Stimulated activated naive CD8-positive, alpha-beta T cell treated with anti-CD3 and anti-CD28 coated beads, Interleukin-15, Interleukin-2, amounts not matched to agents 100 U/mL and 50 U/mL, for 24 hours (primary cell): ENCODE data around the gene CDK5.
"Not testable (repeated sequence)": the region's sequence is repeated elsewhere in the genome, so short reads cannot be mapped to it uniquely, and the experiment has no call there.

Source experiments
- ATAC-seq: fragments of 150-1000 bp; cut with Tn5 transposase; one replicate; pipeline ENCODE4 v1.10.0; 2021
- DNase-seq: peaks from one replicate; pipeline ENCODE4 v3.0.0; 2021

CDK5 gene

DNA sequence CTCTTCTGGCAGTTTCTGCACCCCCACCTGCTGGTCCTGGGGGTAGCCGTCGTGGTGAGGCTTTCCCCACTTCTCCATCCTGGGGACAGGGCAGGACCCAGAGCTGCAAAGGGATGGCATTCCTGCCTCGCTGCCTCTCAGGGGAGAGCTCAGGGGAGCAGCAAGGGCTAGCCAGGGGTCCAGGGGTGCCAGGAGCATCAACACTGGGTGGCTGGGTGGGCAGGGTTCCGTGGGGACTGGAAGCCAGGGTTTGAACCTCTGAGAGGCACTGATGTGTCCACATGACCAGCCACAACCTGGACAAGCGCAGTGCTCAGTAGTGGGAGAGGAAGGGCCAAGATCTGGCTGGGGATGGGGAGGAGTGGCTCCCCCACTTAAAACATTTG, 23.8 kb downstream of the CDK5 start:
- no peak for ATAC-seq

DNA sequence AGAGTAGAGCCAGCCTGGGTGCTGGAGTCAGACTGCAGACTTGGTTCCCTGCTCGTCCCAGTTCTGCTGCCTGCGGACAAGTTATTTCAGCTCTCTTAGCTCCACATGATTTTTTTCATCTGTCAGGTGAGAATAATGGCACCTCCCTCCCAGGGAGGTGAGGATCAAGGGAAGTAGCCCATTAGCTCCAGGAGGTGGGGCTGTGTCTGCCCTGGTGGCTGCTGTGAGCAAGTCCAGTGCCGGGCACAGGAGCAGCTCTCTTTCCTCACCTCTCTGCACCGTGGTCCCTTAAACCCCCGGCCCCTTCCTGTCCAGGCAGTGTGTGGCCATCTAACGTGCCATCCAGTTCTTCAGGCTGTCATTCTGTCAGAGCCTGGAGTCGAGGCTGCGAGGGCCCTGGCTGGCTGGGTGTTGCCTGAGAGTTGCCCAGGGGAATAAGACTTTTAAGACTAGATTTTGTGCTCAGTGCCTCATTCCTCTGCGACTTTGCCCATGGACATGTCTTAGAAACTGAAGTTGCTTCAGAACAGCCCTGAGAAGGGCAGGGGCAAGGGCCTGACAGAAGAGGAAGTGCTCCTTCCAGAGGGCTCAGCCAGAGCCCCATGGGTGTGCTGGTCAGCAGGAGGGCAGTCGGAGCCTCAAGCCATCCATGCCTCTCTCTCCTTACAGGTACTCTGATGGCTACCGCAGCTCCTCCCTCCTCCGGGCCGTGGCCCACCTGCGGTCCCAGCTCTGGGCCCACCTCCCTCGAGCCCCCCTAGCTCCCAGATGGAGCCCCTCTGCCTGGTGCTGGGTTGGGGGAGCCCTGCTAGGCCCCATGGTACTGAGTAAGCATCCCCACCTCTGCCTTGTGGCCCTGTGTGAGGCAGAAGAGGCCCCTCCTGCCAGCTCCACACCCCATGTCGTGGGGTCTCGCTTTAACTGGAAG, 24.5 kb downstream of the CDK5 start:
- ATAC-seq (no peak), DNase-seq (no peak)

More for the DNA sequence above, 23.8 kb downstream of the CDK5 start:
- no peak for DNase-seq

DNA sequence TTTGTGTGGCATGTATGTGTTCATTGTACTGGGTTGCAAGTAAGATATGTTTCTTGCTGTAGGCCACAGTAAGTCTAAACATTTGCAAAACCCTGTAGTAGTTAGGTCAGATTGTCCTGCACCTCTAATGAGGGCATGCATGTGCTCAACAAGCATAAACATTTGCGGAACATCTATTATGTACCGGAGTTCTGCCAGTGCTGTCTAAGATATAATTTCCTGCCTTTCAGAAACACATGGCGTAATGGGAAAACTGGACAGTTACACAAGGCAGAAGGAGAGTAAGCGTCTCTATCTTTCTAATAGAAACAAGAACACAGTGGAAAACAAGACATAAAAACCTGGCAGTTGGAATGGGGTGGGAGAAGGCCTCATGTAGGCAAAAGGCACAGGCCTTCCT, 26.7 kb downstream of the CDK5 start:
- ATAC-seq: no peak
- DNase-seq: no peak

DNA sequence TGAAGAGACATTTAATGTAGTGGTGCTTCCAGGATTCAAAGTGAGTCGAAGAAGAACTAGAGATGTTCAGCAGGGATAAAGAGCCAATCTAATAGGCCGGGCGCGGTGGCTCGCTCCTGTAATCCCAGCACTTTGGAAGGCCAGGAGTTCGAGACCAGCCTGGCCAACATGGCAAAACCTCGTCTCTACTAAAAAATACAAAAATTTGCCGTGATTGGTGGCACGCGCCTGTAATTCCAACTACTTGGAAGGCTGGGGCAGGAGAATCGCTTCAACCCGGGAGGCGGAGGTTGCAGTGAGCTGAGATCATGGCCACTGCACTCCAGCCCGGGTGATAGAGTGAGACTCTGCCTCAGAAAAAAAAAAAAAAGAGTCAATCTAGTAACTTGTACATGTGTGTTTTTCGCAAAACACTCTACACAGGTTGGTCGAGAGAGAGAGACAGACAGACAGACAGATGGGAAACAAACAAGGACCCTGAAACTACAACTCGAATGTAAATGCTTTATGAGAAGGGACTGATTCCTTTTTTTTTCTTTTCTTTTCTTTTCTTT, 28.7 kb downstream of the CDK5 start:
- ATAC-seq (no peak), DNase-seq (no peak)

DNA sequence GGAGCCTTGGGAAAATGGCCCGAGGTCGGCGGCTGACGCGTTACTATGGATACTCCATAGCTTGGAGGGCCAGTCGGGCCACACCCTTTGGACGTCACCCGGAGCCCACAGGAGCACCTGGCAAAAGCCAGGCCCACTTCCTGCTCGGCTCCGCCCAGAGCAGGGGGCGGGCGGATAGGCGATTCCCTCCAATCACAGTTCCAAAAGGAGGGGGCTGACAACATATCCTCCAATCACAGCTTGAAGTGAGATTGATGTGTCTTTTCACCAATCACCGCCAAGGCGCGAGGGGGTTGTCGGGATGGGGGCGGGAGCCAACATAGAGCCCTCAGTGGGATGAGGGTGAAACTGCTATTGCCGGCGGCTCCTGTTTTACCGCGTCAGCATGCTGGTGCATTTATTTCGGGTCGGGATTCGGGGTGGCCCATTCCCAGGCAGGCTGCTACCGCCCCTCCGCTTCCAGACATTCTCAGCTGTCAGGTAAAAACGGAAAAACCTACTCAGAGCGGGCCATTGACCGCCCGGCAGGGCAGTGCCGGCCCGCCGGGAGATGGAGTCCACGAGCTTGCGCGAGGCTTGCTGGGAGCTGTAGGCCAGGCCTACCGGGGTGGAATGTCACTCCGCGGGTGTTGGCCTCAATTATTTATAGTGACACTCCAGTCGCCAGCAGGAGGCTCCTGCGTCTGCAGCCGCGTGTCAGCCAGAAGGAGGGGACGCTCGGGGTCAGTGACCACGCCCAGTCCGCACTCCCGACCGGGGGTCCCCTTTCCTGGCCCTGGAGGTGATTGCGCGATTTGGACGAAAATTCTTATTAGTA, 29.4 kb downstream of the CDK5 start, which contains the start of gene ABCB8:
TSS of gene ABCB8 (plus strand) at position 320 of the 817 bp plus-strand sequence. CDS start at position 386, 66 bp downstream.
- DNase-seq (peak; percentile 97), ATAC-seq (peak; percentile 93)

DNA sequence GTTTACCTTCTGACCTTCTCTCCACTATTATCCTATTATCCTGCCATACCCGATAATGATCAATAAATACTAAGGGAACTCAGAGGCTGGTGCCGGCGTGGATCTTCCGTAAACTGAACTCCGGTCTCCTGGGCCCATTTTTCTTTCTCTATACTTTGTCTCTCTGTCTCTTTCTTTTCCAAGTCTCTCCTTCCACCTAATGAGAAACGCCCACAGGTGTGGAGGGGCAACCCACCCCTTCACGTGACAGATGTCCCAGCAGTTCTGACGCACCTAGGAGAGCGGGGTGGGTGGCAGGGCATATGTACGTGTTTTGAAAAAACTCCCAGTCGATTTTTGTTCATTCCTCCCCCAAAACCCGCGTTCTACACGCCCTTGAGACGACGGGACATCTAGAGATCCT, 30.0 kb downstream of the CDK5 start:
- peak; percentile 0 for ATAC-seq

DNA sequence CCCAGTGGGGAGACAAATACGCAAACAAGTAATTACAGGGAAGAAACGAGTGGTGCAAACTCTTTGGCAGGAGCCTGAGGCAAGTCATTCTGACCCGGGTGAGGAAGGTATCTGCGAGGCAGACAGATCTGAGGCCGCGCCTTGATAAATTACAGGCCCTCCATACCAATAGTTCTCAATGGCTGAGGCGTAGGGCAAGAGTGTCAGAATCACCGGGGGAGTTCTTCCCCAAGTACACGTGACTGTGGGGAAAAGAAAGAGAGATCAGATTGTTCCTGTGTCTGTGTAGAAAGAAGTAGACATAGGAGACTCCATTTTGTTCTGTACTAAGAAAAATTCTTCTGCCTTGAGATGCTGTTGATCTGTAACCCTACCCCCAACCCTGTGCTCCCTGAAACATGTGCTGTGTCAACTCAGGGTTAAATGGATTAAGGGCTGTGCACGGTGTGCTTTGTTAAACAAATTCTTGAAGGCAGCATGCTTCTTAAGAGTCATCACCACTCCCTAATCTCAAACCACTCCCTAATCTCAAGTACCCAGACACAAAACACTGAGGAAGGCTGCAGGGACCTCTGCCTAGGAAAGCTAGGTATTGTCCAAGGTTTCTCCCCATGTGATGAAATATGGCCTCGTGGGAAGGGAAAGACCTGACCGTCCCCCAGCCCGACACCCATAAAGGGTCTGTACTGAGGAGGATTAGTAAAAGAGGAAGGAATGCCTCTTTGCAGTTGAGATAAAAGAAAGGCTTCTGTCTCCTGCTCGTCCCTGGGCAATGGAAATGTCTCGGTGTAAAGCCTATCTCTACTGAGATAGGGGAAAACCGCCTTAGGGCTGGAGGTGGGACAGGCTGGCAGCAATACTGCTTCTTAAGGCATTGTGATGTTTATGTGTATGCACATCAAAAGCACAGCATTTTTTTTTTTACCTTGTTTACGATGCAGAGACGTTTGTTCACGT, 30.6 kb downstream of the CDK5 start:
- DNase-seq: not testable (repeated sequence)

More for the DNA sequence above, 30.0 kb downstream of the CDK5 start:
- DNase-seq: not testable (repeated sequence)

DNA sequence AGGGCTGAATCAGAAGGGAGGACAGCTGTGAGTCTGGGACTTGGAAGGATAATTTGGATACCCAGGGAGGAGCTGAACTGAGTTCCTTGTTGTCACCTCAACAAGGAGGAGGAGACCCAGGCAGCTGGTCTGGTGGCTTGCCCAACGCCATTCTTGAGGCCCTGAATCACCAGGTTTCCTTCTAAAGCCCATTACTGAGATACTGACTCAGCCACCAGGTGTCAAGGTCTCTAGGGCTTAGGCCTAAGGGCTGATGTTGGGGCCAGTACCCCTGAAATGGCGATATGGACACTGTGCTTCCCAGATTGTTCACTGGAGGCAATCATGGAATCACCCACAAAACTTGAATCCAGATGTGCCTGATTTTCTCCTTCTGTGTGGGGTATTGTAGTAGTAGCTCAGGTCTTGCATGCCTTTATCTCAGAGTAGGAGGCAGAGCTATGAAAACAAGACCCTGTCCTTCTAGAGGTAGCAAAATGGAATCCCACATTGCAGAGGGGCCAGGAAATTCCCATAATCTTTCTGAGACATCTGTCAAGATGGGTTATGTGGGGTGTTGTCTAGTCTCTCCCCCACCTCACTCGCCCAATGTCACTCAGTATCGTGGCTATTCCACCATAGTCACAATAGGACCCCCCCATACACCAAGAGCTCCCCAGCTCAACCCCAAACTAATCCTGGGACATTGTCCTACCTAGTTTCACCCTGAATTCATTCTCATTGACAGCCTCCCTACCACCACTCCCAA, 31.6 kb downstream of the CDK5 start:
- DNase-seq (no peak), ATAC-seq (no peak)

More for the DNA sequence above, 30.6 kb downstream of the CDK5 start:
- ATAC-seq: not testable (repeated sequence)

DNA sequence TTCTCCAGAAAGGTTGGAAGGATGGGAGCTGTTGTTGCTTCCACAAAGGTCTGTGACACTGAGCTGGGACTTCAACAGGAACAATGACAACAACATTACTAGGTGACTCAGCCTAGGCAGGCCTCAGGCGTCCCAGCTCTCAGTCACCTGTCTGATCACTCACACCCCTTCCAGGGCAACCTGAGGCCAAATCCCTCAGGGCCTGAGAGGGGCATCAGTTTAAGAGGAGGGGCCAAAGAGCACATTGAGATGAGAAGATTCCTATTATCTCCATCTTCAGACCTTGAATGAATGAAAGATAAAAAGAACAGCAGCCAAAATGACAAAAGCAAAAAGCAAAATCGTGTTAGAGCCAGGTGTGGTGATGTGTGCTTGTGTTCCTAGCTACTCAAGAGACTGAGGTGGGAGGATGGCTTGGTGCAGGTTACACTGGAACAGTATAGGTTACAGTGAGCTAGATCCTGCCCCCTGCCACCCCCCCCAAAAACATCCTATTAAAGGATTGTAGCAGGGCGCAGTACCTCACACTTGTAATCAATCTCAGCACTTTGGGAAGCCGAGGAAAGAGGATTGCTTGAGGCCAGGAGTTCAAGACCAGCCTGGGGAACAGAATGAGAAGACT, 33.2 kb downstream of the CDK5 start, which contains the start of gene ATG9B:
TSS of gene ATG9B (minus strand) at position 60 of the 622 bp plus-strand sequence. CDS start 71 bp downstream, outside the sequence.
- no peak for ATAC-seq

DNA sequence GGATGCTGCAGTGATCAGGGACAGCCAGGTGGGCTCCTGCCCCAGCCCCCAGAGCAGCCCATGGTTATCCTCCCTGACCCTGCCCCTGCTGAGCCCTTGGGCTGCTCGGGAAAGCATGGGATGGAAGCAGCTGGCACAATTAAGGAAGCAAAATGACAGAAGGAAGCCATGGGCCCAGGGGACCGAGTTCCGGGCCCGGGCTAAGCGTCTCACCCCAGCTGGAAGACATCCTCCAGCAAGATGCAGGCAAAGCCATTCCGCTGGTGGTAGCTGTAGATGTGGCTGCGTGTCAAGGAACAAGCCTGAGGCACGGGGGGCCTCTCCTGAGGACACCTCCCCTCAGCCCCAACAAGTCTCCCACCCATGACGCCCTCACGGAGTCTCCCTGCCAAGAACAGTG, 34.5 kb downstream of the CDK5 start:
- ATAC-seq (no peak), DNase-seq (no peak)

More for the DNA sequence above, 33.2 kb downstream of the CDK5 start, which contains the start of gene ATG9B:
- DNase-seq: no peak

DNA sequence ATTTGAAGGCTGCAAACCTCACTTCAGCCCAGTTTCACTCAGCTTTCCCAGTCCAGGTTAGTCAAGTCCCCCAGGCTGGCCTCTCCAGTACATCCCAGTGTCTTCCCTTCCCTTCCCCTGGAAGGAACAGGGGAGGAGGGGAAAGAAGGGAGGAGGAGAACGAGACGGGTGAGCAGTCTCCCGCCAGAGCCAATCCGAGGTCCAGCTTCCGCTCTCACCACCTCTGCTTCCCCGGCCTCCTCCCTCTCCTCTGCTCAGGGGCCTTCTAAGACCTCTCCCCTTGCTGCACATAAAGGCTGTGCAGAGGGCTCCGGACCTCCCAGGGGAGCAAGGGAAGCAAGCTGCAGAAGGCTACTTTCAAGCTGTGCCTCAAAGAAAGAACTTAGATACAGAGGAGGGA, 37.5 kb downstream of the CDK5 start:
- ATAC-seq (no peak), DNase-seq (no peak)

DNA sequence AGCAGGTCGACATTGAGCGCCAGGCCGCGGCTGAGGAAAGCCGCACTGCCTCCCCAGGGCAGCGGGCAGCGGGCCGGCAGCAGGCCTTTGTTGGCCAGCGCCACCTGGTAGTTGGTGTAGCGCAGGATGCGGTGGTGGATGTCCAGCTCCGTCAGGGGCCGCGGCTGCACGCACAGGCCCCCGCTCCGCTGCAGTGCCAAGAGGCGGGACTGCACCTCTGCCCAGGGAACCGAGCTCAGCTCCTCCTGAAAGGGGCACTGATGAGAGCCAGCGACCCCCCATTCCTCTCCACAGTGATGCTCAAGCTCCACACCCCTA, 38.6 kb downstream of the CDK5 start:
- ATAC-seq (no peak), DNase-seq (no peak)

DNA sequence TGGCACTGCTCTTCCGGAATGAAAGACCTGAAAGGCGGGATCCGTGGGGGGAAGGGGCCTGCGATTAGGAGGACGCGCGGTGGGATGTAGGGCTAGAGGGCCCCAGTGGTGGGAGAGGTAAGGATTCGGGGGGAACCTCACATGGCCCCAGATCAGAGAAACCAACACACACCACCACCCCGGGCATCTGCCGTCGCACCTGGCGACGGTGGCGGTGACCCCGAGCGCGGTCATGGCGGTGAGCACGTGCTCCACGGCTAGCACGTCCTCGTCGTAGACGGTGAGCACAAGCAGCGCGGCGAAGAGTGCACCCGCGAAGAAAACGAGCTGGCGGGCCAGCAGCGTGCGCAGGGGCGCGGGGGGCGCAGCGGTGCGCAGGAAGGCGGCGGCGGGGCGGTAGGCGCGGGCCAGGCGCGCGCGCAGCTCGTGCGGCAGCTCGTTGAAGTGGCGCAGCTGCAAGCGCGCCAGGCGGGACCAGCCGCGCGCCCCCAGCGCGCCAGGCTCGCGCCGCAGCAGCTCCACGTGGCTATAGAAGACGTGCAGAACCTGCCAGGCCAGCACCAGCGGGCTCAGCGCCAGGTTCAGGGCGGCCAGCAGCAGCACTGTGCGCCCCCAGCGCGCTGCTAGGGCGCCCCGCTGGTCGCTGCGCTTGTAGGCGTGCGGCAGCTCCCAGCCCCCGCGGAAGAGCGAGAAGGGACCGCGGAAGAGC, 39.1 kb downstream of the CDK5 start:
- DNase-seq: peak; percentile 58

DNA sequence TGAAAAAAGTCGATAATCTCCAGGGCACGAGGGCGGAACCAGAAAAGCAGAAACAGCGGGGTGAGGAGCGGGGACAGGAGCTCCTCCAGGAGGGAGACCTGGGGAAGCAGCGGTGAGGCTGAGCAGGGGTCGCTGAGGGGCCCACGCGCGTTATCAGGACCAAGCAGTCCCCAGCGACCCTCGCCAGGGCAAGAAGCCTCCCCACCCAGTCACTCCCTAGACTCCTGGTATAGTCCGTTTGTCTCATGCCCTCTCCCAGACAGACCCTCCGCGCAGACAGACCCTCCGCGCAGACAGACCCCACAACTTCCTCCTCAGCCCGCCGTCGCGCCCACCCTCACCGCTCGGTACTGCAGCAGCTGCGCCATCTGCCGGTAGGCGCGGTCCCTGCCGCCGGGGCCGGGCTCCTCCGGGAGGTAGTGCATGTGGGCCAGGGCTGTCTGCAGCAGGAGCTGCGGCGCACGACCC, 39.7 kb downstream of the CDK5 start:
- ATAC-seq (peak; percentile 69), DNase-seq (peak; percentile 93)

More for the DNA sequence above, 39.1 kb downstream of the CDK5 start:
- peak; percentile 22 for ATAC-seq

DNA sequence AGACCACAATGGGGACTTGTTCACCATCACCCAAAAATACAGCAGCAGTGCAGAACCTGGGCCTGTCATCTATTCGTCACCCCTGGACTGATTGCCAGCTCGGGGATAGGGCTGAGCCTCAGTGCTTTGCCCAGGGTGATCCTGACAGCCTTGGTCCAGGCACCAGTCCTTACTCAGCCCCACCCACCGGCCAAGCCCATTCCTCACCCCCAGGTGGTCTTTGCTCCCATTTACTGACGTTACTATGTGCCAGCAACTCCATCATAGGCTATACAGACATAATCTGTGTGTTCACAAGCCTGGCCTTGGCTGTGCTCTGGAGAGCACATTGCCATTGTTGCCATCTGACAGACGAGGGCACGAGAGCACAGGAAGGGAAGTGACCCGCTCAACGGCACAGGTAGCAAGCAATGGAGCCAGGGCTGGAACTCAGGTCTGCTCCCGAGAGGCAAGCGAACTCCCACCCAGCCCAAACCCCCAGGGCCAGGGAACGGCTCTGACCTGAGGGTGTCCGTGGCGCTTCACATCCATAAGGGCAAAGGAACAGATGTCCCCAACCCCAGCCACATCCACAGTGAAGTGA, 40.2 kb downstream of the CDK5 start:
- no peak for DNase-seq
- ATAC-seq: no peak

DNA sequence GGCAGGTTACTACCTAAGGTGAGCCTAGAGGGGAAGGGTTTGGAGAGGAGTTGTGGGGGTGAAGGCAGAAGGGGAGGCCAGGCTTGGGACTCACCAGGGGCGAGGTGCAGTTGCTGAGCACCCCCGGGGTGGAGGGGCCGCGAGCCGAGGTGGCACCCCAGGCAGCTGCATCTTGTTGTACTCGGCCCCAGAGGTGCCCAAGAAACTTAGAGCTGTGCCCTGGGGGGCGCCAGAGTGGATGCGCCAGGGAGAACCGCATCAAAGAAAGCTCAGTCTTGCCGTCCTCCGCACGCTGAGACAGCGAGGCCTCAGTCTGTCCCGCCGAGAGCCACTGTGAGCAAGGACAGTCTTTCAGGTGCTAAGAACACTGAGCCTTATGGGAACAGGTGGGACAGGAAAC, 40.8 kb downstream of the CDK5 start:
- ATAC-seq (no peak), DNase-seq (no peak)

DNA sequence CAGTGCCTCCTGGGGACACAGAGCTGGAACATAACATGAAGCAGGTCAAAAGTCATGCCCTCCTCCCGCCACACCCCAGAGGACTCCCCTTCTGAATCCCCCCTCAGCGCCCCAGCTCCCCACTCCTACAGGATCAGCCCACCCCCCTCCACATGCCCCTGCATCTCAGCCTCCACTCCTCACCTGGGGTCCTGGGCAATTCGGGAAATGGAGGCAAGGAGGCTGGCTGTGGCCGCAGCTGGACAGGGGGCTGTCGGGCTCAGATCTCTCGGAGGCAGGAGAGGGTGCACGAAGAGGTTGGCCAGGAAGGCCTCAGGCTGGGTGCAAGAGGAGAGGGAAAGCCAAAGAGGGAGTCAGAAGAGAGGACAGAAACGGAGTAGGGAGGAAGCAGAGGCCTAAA, 41.2 kb downstream of the CDK5 start:
- DNase-seq: no peak
- no peak for ATAC-seq

DNA sequence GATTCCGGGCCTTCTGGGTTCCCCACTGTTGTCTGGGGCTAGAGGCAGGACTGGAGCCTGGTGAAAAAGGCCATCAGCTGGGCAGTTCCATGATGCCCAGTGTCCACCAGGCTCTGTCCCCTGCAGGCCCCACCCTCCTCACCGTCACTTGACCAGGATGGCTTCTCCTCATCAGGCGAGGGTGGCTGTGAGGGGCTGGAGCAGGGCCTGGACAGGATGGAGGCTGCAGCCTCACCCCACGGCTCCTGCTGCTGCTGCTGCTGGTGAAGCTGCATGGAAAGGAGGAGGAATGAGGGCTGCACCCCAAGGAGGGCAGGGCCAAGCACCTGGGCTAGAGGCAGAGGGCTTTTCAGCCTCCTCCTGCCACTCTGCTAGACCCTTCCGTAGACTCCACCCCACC, 41.7 kb downstream of the CDK5 start:
- DNase-seq (no peak), ATAC-seq (no peak)

DNA sequence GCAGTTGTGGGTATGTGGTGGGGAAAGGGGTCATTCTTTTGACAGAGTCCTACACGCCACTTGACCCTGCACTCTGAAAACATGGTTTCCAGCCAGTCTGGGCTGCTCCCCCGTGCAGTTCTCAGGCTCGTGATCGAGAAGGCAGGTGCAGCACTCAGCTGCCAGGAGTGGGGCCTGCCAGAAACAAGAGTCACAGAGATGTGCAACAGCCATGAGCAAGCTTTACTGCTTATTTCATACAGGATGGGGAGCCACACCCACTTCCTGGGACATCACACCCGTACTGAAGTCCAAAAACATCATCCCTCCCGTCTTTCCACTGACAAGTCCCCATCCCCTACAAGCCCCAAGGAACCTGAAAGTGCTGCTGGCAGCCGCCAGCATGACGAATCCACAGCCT, 42.7 kb downstream of the CDK5 start:
- DNase-seq: no peak
- no peak for ATAC-seq
